KMS-11 (cell line): ENCODE data around the gene GLT8D2.
"Not testable (repeated sequence)": the region's sequence is repeated elsewhere in the genome, so short reads cannot be mapped to it uniquely, and the experiment has no call there.

Experiments
- H2AFZ ChIP-seq: fragments of 200-600 bp; sonication (generic); 2 replicates; pipeline ENCODE4 v1.6.1; 2016; ENCODE audit warnings: antibody characterized with exemption, mixed run types, low read depth
- H3K27ac ChIP-seq: fragments of 200-600 bp; sonication (generic); 2 replicates; pipeline ENCODE4 v1.6.1; 2016; ENCODE audit warnings: mild to moderate bottlenecking, mixed run types
- H3K27me3 ChIP-seq: fragments of 200-600 bp; sonication (generic); 2 replicates; pipeline ENCODE4 v1.6.1; 2017; ENCODE audit warnings: mild to moderate bottlenecking, low read depth, mixed run types, moderate library complexity; ENCODE audit not compliant: insufficient read depth
- H3K36me3 ChIP-seq: fragments of 200-600 bp; sonication (generic); 2 replicates; pipeline ENCODE4 v1.6.1; 2017; ENCODE audit warnings: mild to moderate bottlenecking, mixed run types; ENCODE audit not compliant: insufficient read depth
- H3K4me1 ChIP-seq: fragments of 200-600 bp; sonication (generic); 2 replicates; pipeline ENCODE4 v1.6.1; 2016; ENCODE audit warnings: mild to moderate bottlenecking, low read depth, mixed run types; ENCODE audit not compliant: poor library complexity, severe bottlenecking
- H3K4me2 ChIP-seq: fragments of 200-600 bp; sonication (generic); 2 replicates; pipeline ENCODE4 v1.7.0; 2016; ENCODE audit warnings: mild to moderate bottlenecking, mixed run types
- H3K4me3 ChIP-seq: fragments of 200-600 bp; sonication (generic); IDR thresholded peaks from 2 replicates; pipeline ENCODE4 v1.6.1; 2017; ENCODE audit warnings: low read depth, low read length, mixed read lengths; ENCODE audit not compliant: insufficient read depth
- H3K79me2 ChIP-seq: fragments of 200-600 bp; sonication (generic); 2 replicates; pipeline ENCODE4 v1.6.1; 2016; ENCODE audit warnings: low read depth, mixed run types; ENCODE audit not compliant: insufficient read depth
- H3K9ac ChIP-seq: fragments of 200-600 bp; sonication (generic); 2 replicates; pipeline ENCODE4 v1.6.1; 2016; ENCODE audit warnings: mild to moderate bottlenecking, mixed run types
- H4K20me1 ChIP-seq: fragments of 200-600 bp; sonication (generic); 2 replicates; pipeline ENCODE4 v1.6.1; 2016; ENCODE audit warnings: mild to moderate bottlenecking, mixed run types; ENCODE audit not compliant: insufficient read depth
- CTCF ChIP-seq: fragments of 200-600 bp; sonication (generic); conservative IDR thresholded peaks from 2 replicates; pipeline ENCODE4 v1.6.1; 2017; ENCODE audit warnings: low read depth, mild to moderate bottlenecking, antibody characterized with exemption, low read length, moderate library complexity, mixed read lengths

The GLT8D2 gene

GRCh38 chr12:104048162-104048561, 1.8 kb downstream of the GLT8D2 start:
- H2AFZ ChIP-seq = no peak overlapping the region
- H3K27ac ChIP-seq = no peak overlapping the region
- H3K4me3 ChIP-seq = no peak overlapping the region
- no peaks in the 10 kb centered on the region for H3K36me3 ChIP-seq
- no peaks in the 10 kb centered on the region for H3K27me3 ChIP-seq
- no peaks in the 10 kb centered on the region for H3K79me2 ChIP-seq
- no peak for TF ChIP-seq CTCF
- no peak overlapping the region for H3K9ac ChIP-seq
- H3K4me2 ChIP-seq = no peak overlapping the region
- H4K20me1 ChIP-seq = no peaks in the 10 kb centered on the region
- H3K4me1 ChIP-seq = no peaks in the 10 kb centered on the region

- H3K9ac ChIP-seq = no peak overlapping the region
- H3K27ac ChIP-seq = no peak overlapping the region
- no peak overlapping the region for H2AFZ ChIP-seq
- H3K4me2 ChIP-seq = no peak overlapping the region
- H4K20me1 ChIP-seq = no peaks in the 10 kb centered on the region
- H3K36me3 ChIP-seq = no peaks in the 10 kb centered on the region
- no peak for TF ChIP-seq CTCF
- no peaks in the 10 kb centered on the region for H3K4me1 ChIP-seq
- no peaks in the 10 kb centered on the region for H3K79me2 ChIP-seq
- no peaks in the 10 kb centered on the region for H3K27me3 ChIP-seq
- no peak overlapping the region for H3K4me3 ChIP-seq
These were observed 3.7 kb downstream of the GLT8D2 start for GRCh38 chr12:104046306-104046705.

- no peak for TF ChIP-seq CTCF
- no peaks in the 10 kb centered on the region for H3K36me3 ChIP-seq
- no peaks in the 10 kb centered on the region for H3K79me2 ChIP-seq
- H3K4me1 ChIP-seq = no peaks in the 10 kb centered on the region
- H4K20me1 ChIP-seq = no peaks in the 10 kb centered on the region
- H2AFZ ChIP-seq = no peak overlapping the region
- no peak overlapping the region for H3K9ac ChIP-seq
- H3K27ac ChIP-seq = no peak overlapping the region
- H3K4me2 ChIP-seq = no peak overlapping the region
- no peak overlapping the region for H3K4me3 ChIP-seq
- H3K27me3 ChIP-seq = no peaks in the 10 kb centered on the region
These were observed 5.8 kb downstream of the GLT8D2 start for GRCh38 chr12:104044158-104044557.

GRCh38 chr12:104042580-104042979, 7.4 kb downstream of the GLT8D2 start:
- Histone ChIP-seq H3K27me3 (no peaks in the 10 kb centered on the region), H3K4me2 (no peak overlapping the region), H3K27ac (no peak overlapping the region), H2AFZ (no peak overlapping the region), H3K9ac (no peak overlapping the region), H3K4me1 (no peaks in the 10 kb centered on the region), H4K20me1 (no peaks in the 10 kb centered on the region), H3K4me3 (no peak overlapping the region), H3K36me3 (no peaks in the 10 kb centered on the region), H3K79me2 (no peaks in the 10 kb centered on the region)
- no peak for TF ChIP-seq CTCF

- H3K9ac ChIP-seq, H3K4me1 ChIP-seq, H3K4me2 ChIP-seq: not testable (repeated sequence)
These were observed 10.2 kb downstream of the GLT8D2 start for GRCh38 chr12:104039769-104040168.

GRCh38 chr12:104036143-104036542, 13.8 kb downstream of the GLT8D2 start:
- not testable (repeated sequence) for H3K27ac ChIP-seq, H3K36me3 ChIP-seq, H3K4me1 ChIP-seq, H4K20me1 ChIP-seq, H3K4me2 ChIP-seq, H3K79me2 ChIP-seq, H3K9ac ChIP-seq, H2AFZ ChIP-seq, H3K27me3 ChIP-seq, H3K4me3 ChIP-seq

More at GRCh38 chr12:104039769-104040168, 10.2 kb downstream of the GLT8D2 start:
- H4K20me1 ChIP-seq, H3K36me3 ChIP-seq, H3K27ac ChIP-seq, H3K79me2 ChIP-seq, H3K27me3 ChIP-seq, H3K4me3 ChIP-seq, H2AFZ ChIP-seq: not testable (repeated sequence)

GRCh38 chr12:104030596-104030995, 19.4 kb downstream of the GLT8D2 start:
- H4K20me1 ChIP-seq, H3K36me3 ChIP-seq, H3K4me1 ChIP-seq, H3K4me3 ChIP-seq, H3K79me2 ChIP-seq, H3K9ac ChIP-seq, H3K4me2 ChIP-seq, H3K27ac ChIP-seq, H3K27me3 ChIP-seq, H2AFZ ChIP-seq: not testable (repeated sequence)
